GM23338 (cell line): Measurements from ENCODE around the gene HOMER1.

Experiments
- CREB1 ChIP-seq: fragments of 250-450 bp; sonication (Bioruptor Pico); IDR thresholded peaks from 2 replicates; pipeline ENCODE4 v1.5.0; 2020; ENCODE audit warnings: low read depth, mild to moderate bottlenecking, moderate library complexity
- EZH2 ChIP-seq: fragments of 200-600 bp; sonication (generic); IDR thresholded peaks from one replicate; pipeline ENCODE4 v1.8.0; 2017; ENCODE audit warnings: antibody characterized with exemption, mild to moderate bottlenecking, low read depth; ENCODE audit not compliant: unreplicated experiment
- EZH2phosphoT487 ChIP-seq: fragments of 200-600 bp; sonication (generic); IDR thresholded peaks from one replicate; pipeline ENCODE4 v1.8.1; 2018; ENCODE audit warnings: antibody characterized with exemption; ENCODE audit not compliant: unreplicated experiment
- JUNB ChIP-seq: IDR thresholded peaks from one replicate; pipeline ENCODE4 v1.6.1; 2016; ENCODE audit warnings: antibody characterized with exemption; ENCODE audit not compliant: unreplicated experiment
- NANOG ChIP-seq: IDR thresholded peaks from 2 replicates; pipeline ENCODE4 v1.6.1; 2016; ENCODE audit warnings: antibody characterized with exemption, borderline replicate concordance
- POLR2AphosphoS5 ChIP-seq: IDR thresholded peaks from 2 replicates; pipeline ENCODE4 v1.6.1; 2016; ENCODE audit warnings: antibody characterized with exemption, low read depth
- STAT1 ChIP-seq: IDR thresholded peaks from one replicate; pipeline ENCODE4 v1.6.1; 2016; ENCODE audit warnings: antibody characterized with exemption; ENCODE audit not compliant: unreplicated experiment
- ZNF331 ChIP-seq: fragments of 250-450 bp; sonication (Bioruptor Pico); IDR thresholded peaks from 2 replicates; pipeline ENCODE4 v1.5.0; 2020; ENCODE audit warnings: low read depth, mild to moderate bottlenecking, moderate library complexity
- ZNF462 ChIP-seq: fragments of 250-450 bp; sonication (Bioruptor Pico); IDR thresholded peaks from 2 replicates; pipeline ENCODE4 v1.5.0; 2020; ENCODE audit warnings: mild to moderate bottlenecking, moderate library complexity
- TF ChIP-seq, protein P1 (sequence below), 2 experiments: fragments of 200-600 bp in 1 of 2; sonication (generic) in 1 of 2; conservative IDR thresholded peaks; 2 replicates each; pipeline versions ENCODE4 v1.5.1 to v1.6.1; 2016 to 2017; ENCODE audit warnings: antibody characterized with exemption in 2 of 2, low read depth in 2 of 2, mild to moderate bottlenecking in 2 of 2, moderate library complexity in 1 of 2
- TF ChIP-seq, protein P2 (sequence below): IDR thresholded peaks from one replicate; pipeline ENCODE4 v1.6.1; 2018; ENCODE audit warnings: antibody characterized with exemption; ENCODE audit not compliant: unreplicated experiment
- TF ChIP-seq, protein P3 (sequence below): IDR thresholded peaks from 2 replicates; pipeline ENCODE4 v1.6.1; 2016; ENCODE audit warnings: antibody characterized with exemption

- TF ChIP-seq, protein P1, sequence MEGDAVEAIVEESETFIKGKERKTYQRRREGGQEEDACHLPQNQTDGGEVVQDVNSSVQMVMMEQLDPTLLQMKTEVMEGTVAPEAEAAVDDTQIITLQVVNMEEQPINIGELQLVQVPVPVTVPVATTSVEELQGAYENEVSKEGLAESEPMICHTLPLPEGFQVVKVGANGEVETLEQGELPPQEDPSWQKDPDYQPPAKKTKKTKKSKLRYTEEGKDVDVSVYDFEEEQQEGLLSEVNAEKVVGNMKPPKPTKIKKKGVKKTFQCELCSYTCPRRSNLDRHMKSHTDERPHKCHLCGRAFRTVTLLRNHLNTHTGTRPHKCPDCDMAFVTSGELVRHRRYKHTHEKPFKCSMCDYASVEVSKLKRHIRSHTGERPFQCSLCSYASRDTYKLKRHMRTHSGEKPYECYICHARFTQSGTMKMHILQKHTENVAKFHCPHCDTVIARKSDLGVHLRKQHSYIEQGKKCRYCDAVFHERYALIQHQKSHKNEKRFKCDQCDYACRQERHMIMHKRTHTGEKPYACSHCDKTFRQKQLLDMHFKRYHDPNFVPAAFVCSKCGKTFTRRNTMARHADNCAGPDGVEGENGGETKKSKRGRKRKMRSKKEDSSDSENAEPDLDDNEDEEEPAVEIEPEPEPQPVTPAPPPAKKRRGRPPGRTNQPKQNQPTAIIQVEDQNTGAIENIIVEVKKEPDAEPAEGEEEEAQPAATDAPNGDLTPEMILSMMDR (conservative IDR thresholded peaks at IDR 0.05; ENCODE audit: low read depth in 2 of 2) = no peak
- no peak for TF ChIP-seq CREB1 (CRISPR knock-in tag)
- no peak for TF ChIP-seq NANOG
- TF ChIP-seq EZH2 = no peak
- TF ChIP-seq POLR2AphosphoS5 = no peak
- no peak for TF ChIP-seq EZH2phosphoT487
- TF ChIP-seq STAT1 = no peak
- TF ChIP-seq, protein P2, sequence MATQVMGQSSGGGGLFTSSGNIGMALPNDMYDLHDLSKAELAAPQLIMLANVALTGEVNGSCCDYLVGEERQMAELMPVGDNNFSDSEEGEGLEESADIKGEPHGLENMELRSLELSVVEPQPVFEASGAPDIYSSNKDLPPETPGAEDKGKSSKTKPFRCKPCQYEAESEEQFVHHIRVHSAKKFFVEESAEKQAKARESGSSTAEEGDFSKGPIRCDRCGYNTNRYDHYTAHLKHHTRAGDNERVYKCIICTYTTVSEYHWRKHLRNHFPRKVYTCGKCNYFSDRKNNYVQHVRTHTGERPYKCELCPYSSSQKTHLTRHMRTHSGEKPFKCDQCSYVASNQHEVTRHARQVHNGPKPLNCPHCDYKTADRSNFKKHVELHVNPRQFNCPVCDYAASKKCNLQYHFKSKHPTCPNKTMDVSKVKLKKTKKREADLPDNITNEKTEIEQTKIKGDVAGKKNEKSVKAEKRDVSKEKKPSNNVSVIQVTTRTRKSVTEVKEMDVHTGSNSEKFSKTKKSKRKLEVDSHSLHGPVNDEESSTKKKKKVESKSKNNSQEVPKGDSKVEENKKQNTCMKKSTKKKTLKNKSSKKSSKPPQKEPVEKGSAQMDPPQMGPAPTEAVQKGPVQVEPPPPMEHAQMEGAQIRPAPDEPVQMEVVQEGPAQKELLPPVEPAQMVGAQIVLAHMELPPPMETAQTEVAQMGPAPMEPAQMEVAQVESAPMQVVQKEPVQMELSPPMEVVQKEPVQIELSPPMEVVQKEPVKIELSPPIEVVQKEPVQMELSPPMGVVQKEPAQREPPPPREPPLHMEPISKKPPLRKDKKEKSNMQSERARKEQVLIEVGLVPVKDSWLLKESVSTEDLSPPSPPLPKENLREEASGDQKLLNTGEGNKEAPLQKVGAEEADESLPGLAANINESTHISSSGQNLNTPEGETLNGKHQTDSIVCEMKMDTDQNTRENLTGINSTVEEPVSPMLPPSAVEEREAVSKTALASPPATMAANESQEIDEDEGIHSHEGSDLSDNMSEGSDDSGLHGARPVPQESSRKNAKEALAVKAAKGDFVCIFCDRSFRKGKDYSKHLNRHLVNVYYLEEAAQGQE = no peak
- no peak for TF ChIP-seq ZNF462 (CRISPR knock-in tag)
- TF ChIP-seq, protein P3, sequence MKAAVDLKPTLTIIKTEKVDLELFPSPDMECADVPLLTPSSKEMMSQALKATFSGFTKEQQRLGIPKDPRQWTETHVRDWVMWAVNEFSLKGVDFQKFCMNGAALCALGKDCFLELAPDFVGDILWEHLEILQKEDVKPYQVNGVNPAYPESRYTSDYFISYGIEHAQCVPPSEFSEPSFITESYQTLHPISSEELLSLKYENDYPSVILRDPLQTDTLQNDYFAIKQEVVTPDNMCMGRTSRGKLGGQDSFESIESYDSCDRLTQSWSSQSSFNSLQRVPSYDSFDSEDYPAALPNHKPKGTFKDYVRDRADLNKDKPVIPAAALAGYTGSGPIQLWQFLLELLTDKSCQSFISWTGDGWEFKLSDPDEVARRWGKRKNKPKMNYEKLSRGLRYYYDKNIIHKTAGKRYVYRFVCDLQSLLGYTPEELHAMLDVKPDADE = no peak
- TF ChIP-seq JUNB = no peak
- TF ChIP-seq ZNF331 (CRISPR knock-in tag) = no peak
These were observed 105.9 kb downstream of the HOMER1 start for GRCh38 chr5:79408028-79408427.
